ENCODE data around the gene TMEM82. TPM values are rescaled to one million over a fixed set of nuclear protein-coding genes. Genes with fewer than 3 reads are reported as not detected.

TMEM82 gene
- total RNA-seq, 1 donor from 2014 or later: not detected

- Histone ChIP-seq H3K36me3 (ENCODE audit: control insufficient read depth, insufficient read depth, low read length) (no peaks in the 10 kb centered on the region), H3K4me3 (ENCODE audit: low read depth, low read length) (peak overlapping the region; percentile 90), H3K27me3 (ENCODE audit: control insufficient read depth, insufficient read depth, low read length) (no peaks in the 10 kb centered on the region)
- no peak for DNase-seq (ENCODE audit: low read depth)
- TF ChIP-seq, protein P1, sequence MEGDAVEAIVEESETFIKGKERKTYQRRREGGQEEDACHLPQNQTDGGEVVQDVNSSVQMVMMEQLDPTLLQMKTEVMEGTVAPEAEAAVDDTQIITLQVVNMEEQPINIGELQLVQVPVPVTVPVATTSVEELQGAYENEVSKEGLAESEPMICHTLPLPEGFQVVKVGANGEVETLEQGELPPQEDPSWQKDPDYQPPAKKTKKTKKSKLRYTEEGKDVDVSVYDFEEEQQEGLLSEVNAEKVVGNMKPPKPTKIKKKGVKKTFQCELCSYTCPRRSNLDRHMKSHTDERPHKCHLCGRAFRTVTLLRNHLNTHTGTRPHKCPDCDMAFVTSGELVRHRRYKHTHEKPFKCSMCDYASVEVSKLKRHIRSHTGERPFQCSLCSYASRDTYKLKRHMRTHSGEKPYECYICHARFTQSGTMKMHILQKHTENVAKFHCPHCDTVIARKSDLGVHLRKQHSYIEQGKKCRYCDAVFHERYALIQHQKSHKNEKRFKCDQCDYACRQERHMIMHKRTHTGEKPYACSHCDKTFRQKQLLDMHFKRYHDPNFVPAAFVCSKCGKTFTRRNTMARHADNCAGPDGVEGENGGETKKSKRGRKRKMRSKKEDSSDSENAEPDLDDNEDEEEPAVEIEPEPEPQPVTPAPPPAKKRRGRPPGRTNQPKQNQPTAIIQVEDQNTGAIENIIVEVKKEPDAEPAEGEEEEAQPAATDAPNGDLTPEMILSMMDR (IDR thresholded peaks at IDR 0.05; ENCODE audit: insufficient read depth, low read length, poor library complexity, severe bottlenecking): no peak
Observed at GRCh38 chr1:15760520-15761211, 18.4 kb downstream of the TMEM82 start.

DNA sequence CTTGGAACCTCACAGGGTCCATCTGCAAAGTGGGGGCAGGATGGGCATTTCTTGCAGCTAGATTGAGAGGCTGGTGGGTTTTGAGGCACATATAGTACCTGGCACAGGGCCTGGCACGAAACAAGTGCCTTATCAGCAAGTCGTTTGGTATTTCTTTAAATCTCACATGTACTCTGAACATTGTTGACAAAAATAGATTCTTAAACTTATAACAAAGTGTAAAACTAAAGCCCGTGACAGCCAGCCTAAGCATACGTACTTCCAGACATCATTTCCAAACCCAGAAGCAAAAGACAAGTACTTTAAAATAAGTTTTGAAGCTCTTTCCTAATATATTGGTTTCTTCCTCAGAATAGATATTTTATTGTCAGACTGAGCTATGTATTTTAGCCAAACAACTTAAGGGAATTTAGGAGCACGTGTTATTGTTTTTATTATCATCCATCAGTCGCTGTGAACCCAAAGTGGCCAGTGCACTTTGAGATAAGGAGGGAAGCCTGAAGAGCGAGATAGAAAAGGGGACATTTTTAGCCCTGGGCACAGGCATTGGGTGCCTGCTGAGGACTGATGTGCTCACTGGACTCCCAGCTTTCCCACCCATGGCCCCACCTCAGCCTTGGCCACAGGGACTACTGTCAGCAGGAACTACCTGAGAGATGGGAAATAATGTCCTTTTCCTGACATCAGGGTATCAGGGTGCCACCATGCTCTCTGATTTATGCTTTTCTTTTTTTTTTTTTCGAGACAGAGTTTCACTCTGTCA lies 19.2 kb downstream of the TMEM82 start:
- DNase-seq (ENCODE audit: low read depth): no peak
- Histone ChIP-seq H3K4me3 (ENCODE audit: low read depth, low read length) (peak overlapping the region; percentile 90), H3K36me3 (ENCODE audit: control insufficient read depth, insufficient read depth, low read length) (no peaks in the 10 kb centered on the region), H3K27me3 (ENCODE audit: control insufficient read depth, insufficient read depth, low read length) (no peaks in the 10 kb centered on the region)
- TF ChIP-seq, protein P1 (IDR thresholded peaks at IDR 0.05; ENCODE audit: insufficient read depth, low read length, poor library complexity, severe bottlenecking): no peak

GRCh38 chr1:15762546-15762945 lies 20.2 kb downstream of the TMEM82 start:
- TF ChIP-seq, protein P1 (IDR thresholded peaks at IDR 0.05; ENCODE audit: insufficient read depth, low read length, poor library complexity, severe bottlenecking): no peak
- Histone ChIP-seq H3K36me3 (ENCODE audit: control insufficient read depth, insufficient read depth, low read length) (no peaks in the 10 kb centered on the region), H3K27me3 (ENCODE audit: control insufficient read depth, insufficient read depth, low read length) (no peaks in the 10 kb centered on the region), H3K4me3 (ENCODE audit: low read depth, low read length) (no peak overlapping the region)
- DNase-seq (ENCODE audit: low read depth): no peak

- Histone ChIP-seq H3K36me3 (ENCODE audit: control insufficient read depth, insufficient read depth, low read length) (peaks cover 3% of the 10 kb centered on the region), H3K27me3 (ENCODE audit: control insufficient read depth, insufficient read depth, low read length) (no peaks in the 10 kb centered on the region), H3K4me3 (ENCODE audit: low read depth, low read length) (no peak overlapping the region)
- TF ChIP-seq, protein P1 (IDR thresholded peaks at IDR 0.05; ENCODE audit: insufficient read depth, low read length, poor library complexity, severe bottlenecking): no peak
- no peak for DNase-seq (ENCODE audit: low read depth)
Observed at GRCh38 chr1:15764269-15764764, 22.0 kb downstream of the TMEM82 start.

- Histone ChIP-seq H3K36me3 (ENCODE audit: control insufficient read depth, insufficient read depth, low read length) (peaks cover 3% of the 10 kb centered on the region), H3K4me3 (ENCODE audit: low read depth, low read length) (no peak overlapping the region), H3K27me3 (ENCODE audit: control insufficient read depth, insufficient read depth, low read length) (no peaks in the 10 kb centered on the region)
- TF ChIP-seq, protein P1 (IDR thresholded peaks at IDR 0.05; ENCODE audit: insufficient read depth, low read length, poor library complexity, severe bottlenecking): no peak
- no peak for DNase-seq (ENCODE audit: low read depth)
Observed at GRCh38 chr1:15764890-15765289, 22.6 kb downstream of the TMEM82 start.
